Endothelial cell of umbilical vein (primary cell): ENCODE results near the gene LILRB3. TPM values are rescaled to one million over a fixed set of nuclear protein-coding genes. Genes with fewer than 3 reads are reported as not detected.
"Not testable (repeated sequence)": the region's sequence is repeated elsewhere in the genome, so short reads cannot be mapped to it uniquely, and the experiment has no call there.

Experiments
- BruUV-seq: library from RNA; stranded (reverse); fragments of 400-500 nt; replicated peaks from 2 replicates; lab custom pipeline; 2021; lab: Mats Ljungman, UMichigan
- CTCF ChIA-PET: fragments of 300-600, 350-600 bp; sonication (Branson Sonifier 250); formaldehyde crosslinking; loops from one replicate; lab custom pipeline; 2021; ENCODE audit warnings: antibody characterized with exemption, inconsistent platforms; lab: Charles Lee
- POLR2A ChIA-PET: fragments of 300-600, 350-600 bp; sonication (Branson Sonifier 250); formaldehyde crosslinking; loops from one replicate; lab custom pipeline; 2021; ENCODE audit warnings: antibody characterized with exemption, inconsistent platforms; lab: Charles Lee
- DNase-seq: peaks from one replicate; pipeline ENCODE4 v3.0.0-alpha.2; 2011; ENCODE audit warnings: low read depth, low spot score
- FAIRE-seq: peaks from 2 replicates; lab custom pipeline; 2011; peaks lifted over from hg19 to GRCh38; lab: Jason Lieb, UNC
- H2AFZ ChIP-seq: 2 replicates; pipeline ENCODE4 v1.6.0; 2012; ENCODE audit warnings: low read depth, low read length, control low read depth, inconsistent platforms
- H3K27ac ChIP-seq: 2 replicates; pipeline ENCODE4 v1.5.1; 2011; ENCODE audit warnings: low read depth, mild to moderate bottlenecking, control low read depth, low read length, moderate library complexity; ENCODE audit not compliant: insufficient read depth
- H3K27me3 ChIP-seq, 2 experiments: 2 replicates each; pipeline versions ENCODE4 v1.6.0 to v1.6.1; 2011; ENCODE audit warnings: low read length in 2 of 2, mixed read lengths in 1 of 2; ENCODE audit not compliant: control insufficient read depth in 2 of 2, insufficient read depth in 2 of 2
- H3K36me3 ChIP-seq, 2 experiments: 2 replicates in 1 of 2; 3 replicates in 1 of 2; pipeline ENCODE4 v1.5.1; 2011; ENCODE audit warnings: low read length in 2 of 2, mild to moderate bottlenecking in 1 of 2, moderate library complexity in 1 of 2; ENCODE audit not compliant: control insufficient read depth in 2 of 2, insufficient read depth in 2 of 2; ENCODE audit errors: extremely low read depth in 1 of 2
- H3K4me1 ChIP-seq: 3 replicates; pipeline ENCODE4 v1.5.1; 2011; ENCODE audit warnings: mild to moderate bottlenecking, low read length; ENCODE audit not compliant: control insufficient read depth, insufficient read depth; ENCODE audit errors: extremely low read depth
- H3K4me2 ChIP-seq: 2 replicates; pipeline ENCODE4 v1.6.1; 2011; ENCODE audit warnings: low read length, control low read depth, mixed read lengths; ENCODE audit not compliant: insufficient read depth
- H3K4me3 ChIP-seq, 3 experiments: fragments of 200-600 bp in 1 of 3; sonication (generic), shearing (Covaris generic) in 1 of 3; replicated peaks in 1 of 3; 2 replicates each; pipeline ENCODE4 v1.5.1; 2011 to 2016; ENCODE audit warnings: control low read depth in 3 of 3, low read length in 3 of 3, mild to moderate bottlenecking in 2 of 3, inconsistent platforms in 1 of 3, low read depth in 1 of 3, moderate library complexity in 1 of 3; ENCODE audit not compliant: insufficient read depth in 1 of 3
- H3K79me2 ChIP-seq: 2 replicates; pipeline ENCODE4 v1.6.0; 2012; ENCODE audit warnings: low read length, inconsistent platforms; ENCODE audit not compliant: control insufficient read depth, insufficient read depth
- H3K9ac ChIP-seq: replicated peaks from 2 replicates; pipeline ENCODE3; 2011; ENCODE audit warnings: low read length, control low read depth; ENCODE audit not compliant: insufficient read depth; ENCODE audit errors: extremely low read depth
- H3K9me1 ChIP-seq: replicated peaks from 3 replicates; pipeline ENCODE4 v1.6.0; 2011; ENCODE audit warnings: mild to moderate bottlenecking, low read length; ENCODE audit not compliant: control insufficient read depth, insufficient read depth; ENCODE audit errors: extremely low read depth
- H3K9me3 ChIP-seq: replicated peaks from 2 replicates; pipeline ENCODE4 v1.5.1; 2012; ENCODE audit warnings: low read length, inconsistent platforms; ENCODE audit not compliant: control insufficient read depth, insufficient read depth
- H4K20me1 ChIP-seq: replicated peaks from 2 replicates; pipeline ENCODE3; 2011; ENCODE audit warnings: mild to moderate bottlenecking, low read length; ENCODE audit not compliant: control insufficient read depth, insufficient read depth; ENCODE audit errors: extremely low read depth
- dilution Hi-C: fragments of 300-500 bp; cut with MboI; formaldehyde crosslinking; loops from one replicate; pipeline ENCODE4 v1.15.0; 2019; ENCODE audit warnings: low sequenced_read_pairs; ENCODE audit not compliant: extremely low pct_ligation_motif_present
- intact Hi-C: fragments of 100-400 bp; cut with micrococcal nuclease; formaldehyde crosslinking; loops from one replicate; pipeline ENCODE4 v1.10.0; 2022
- polyA plus RNA-seq, 4 experiments: library from polyadenylated mRNA; depleted of rRNA in 3 of 4; stranded (reverse) in 3 of 4; unstranded in 1 of 4; fragments of >200 nt; gene quantifications; 2 replicates each; pipeline versions ENCODE4 v1.2.1 to v1.2.3, GENCODE V29; 2011 to 2012; ENCODE audit warnings: missing spikeins in 1 of 4
- total RNA-seq: library from RNA; stranded (reverse); gene quantifications from 2 replicates; pipeline ENCODE4 v1.2.3, GENCODE V29; 2021

LILRB3 gene
- total and polyA plus RNA-seq, 2 donors (not counting 3 experiments of a cell fraction or from before 2014, with no cell fraction given) = not detected

DNA sequence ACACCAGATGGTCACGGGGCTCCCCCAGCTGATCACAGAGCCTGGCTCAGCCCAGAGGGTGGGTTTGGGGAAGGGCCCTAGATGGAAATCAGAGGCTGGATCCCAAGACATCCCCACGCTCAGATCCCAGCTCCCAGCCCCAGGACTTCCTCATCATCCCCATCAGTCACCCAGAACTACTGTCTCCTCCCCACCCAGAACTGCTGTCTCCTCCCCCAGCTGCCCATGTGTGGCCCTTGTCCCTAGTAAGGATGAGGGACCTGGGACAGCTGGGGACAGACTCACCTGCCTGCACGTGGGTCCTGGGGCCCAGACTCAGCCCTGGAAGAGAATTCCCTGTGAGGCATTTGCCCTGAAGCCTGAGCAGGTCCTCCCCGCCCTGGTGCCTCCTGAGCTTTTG, 19.4 kb upstream of the LILRB3 start:
- H3K9me3 ChIP-seq, H3K9me1 ChIP-seq, BruUV-seq, H3K79me2 ChIP-seq, H3K36me3 ChIP-seq, POLR2A ChIA-PET, H2AFZ ChIP-seq, intact Hi-C loops, H3K9ac ChIP-seq, FAIRE-seq, H3K27me3 ChIP-seq, H3K27ac ChIP-seq, CTCF ChIA-PET, H3K4me2 ChIP-seq, H3K4me3 ChIP-seq, H4K20me1 ChIP-seq, H3K4me1 ChIP-seq, DNase-seq, dilution Hi-C loops: not testable (repeated sequence)

DNA sequence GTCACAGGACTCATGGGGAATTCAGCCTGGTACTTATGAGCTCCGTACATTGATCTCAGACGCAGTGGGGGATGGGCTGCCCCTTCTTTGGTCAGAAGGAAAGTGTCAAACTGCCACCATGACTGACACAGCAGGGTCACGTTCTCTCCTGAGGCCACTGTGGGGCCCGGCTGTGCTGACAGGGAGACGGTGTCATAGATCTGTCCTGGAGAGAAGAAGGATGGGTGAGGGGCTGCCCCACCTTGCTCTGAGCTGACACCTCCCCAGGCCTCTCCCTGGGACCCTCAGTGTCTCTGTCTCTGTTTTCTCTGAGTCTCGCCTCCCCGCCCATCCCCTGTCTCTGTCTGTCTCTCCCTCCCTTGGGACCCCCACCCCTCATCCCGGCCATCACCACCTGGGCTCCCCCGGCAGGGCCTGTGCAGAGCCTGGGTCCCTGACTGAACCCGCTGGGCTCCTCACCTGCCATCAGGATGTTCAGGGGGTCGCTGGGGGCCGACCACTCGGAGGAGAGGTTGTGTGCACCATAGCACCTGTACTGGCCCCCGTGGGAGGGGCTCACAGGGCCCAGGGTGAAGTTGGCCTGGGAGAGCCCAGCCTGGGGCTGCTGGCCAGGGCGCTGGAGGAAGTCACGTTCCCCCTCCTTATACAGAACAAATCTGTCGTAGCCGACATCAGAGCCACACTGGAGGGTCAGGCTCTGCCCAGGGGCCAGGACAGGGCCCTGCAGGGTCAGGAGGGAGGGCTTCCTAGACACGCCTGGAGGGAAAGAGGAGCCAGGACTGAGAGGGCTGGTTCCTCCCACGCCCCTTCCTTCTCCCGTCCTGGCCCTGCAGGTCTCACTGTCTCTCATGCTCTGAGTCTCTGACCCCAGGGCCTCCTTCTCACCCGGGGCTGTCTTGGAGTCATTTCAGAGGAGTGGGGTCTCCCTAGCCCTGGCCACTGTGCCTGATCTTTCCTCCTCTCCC, 17.8 kb upstream of the LILRB3 start:
- H3K4me3 ChIP-seq, H4K20me1 ChIP-seq, DNase-seq, H3K9me1 ChIP-seq, BruUV-seq, H3K79me2 ChIP-seq, H3K9ac ChIP-seq, CTCF ChIA-PET, H3K36me3 ChIP-seq, H3K9me3 ChIP-seq, H3K27ac ChIP-seq, H3K27me3 ChIP-seq, H3K4me2 ChIP-seq, dilution Hi-C loops, POLR2A ChIA-PET, H2AFZ ChIP-seq, H3K4me1 ChIP-seq: not testable (repeated sequence)
- intact Hi-C loops = loop anchor here (2.0 kb wide), 1 partner anchor 18 kb away; the partner anchor contains the start of gene LILRB3
- FAIRE-seq = peak; percentile 48

DNA sequence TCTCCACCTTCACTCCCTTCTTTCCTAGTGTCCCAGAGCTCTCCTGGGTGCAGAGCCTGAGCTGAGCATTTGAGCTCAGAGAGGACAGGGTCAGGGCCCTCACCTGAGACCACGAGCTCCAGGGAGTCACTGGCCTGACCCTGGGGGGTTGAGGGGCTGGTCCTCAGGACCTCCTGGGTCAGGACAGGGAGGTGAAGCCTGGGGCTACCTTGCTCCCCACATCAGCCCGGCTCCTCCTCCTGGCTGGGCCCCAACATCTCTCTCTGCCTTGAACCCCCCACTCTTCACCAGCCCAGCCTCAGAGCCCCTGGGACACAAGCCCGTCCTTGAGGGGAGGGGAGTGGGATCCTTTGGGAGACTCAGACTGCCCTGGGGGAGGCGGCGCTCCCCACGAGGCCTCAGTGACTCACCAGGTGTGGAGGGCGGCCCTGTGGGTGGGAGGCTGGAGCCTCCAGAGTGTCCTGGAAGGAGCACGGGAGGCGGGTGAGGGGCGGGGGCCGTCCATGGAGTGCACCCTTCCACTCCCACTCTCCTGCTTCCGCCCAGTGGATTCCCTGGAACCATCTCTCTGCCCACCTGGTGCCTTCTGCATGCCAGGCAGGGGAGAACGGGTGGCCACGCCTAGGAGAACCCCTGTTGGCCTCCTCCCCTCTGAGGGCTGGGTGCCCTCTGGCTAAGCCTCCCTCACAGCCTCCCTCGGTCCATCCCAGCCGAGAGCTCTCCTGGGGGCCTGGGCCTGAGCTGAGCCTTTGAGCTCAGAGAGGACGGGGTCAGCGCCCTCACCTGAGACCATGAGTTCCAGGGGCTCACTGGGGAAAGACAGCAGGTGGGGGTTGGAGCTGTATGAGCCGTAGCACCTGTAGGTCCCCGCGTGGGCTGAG, 16.9 kb upstream of the LILRB3 start:
- H3K4me3 ChIP-seq, CTCF ChIA-PET, dilution Hi-C loops, H3K9ac ChIP-seq, H3K79me2 ChIP-seq, FAIRE-seq, H3K9me3 ChIP-seq, H4K20me1 ChIP-seq, H3K27ac ChIP-seq, POLR2A ChIA-PET, H3K36me3 ChIP-seq, H3K9me1 ChIP-seq, H3K4me1 ChIP-seq, BruUV-seq, H3K4me2 ChIP-seq, DNase-seq, H2AFZ ChIP-seq: not testable (repeated sequence)
- peaks cover 0 to 11% of the 10 kb centered on the region in 2 experiments for H3K27me3 ChIP-seq
- intact Hi-C loops = loop anchor here (2.0 kb wide), 1 partner anchor 17 kb away; the partner anchor contains the start of gene LILRB3
